GM18508 (cell line): ENCODE data around the gene PARK7.

Experiments used
- ATAC-seq: cut with Tn5 transposase; IDR thresholded peaks from one replicate; pipeline ENCODE4 v1.9.1; 2021; ENCODE audit warnings: moderate number of reproducible peaks; ENCODE audit not compliant: insufficient read depth, unreplicated experiment

The PARK7 gene

DNA sequence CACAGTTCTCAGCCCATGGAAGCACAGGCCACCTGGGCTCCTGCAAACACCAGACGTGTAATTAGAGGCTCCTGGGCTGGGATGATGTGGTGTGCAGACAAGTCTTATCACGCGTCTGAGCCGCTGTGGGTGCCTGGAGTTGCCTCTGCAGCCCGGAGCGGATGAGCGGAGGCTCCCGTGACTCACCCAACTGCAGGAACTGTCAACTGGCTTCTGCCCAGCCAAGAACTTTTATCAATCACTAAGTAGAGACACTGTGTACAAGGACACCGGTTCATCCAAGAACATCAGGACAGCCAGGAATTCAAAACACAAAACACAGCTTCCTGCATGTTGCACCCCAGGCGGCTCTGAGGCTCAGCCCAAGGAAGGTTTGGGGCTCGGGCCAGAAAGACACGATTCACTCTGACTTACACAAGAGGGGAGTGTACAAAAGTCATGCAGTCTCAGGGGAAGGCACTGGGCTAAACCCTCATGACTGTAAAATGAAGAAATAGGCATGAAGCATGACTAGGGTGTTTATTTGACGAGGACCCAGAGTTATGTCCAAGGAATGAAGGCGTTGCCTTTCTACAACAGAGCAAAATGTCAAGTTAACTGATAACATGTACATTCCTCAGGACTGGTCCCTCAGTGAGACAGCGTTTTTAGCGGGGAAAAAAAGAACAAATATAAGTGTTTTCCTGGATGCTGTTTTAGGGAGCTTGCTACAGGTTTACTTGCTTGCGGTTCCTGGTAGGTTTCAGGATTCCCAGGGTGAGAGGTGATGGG lies 43.5 kb downstream of the PARK7 start:
- no peak for ATAC-seq

DNA sequence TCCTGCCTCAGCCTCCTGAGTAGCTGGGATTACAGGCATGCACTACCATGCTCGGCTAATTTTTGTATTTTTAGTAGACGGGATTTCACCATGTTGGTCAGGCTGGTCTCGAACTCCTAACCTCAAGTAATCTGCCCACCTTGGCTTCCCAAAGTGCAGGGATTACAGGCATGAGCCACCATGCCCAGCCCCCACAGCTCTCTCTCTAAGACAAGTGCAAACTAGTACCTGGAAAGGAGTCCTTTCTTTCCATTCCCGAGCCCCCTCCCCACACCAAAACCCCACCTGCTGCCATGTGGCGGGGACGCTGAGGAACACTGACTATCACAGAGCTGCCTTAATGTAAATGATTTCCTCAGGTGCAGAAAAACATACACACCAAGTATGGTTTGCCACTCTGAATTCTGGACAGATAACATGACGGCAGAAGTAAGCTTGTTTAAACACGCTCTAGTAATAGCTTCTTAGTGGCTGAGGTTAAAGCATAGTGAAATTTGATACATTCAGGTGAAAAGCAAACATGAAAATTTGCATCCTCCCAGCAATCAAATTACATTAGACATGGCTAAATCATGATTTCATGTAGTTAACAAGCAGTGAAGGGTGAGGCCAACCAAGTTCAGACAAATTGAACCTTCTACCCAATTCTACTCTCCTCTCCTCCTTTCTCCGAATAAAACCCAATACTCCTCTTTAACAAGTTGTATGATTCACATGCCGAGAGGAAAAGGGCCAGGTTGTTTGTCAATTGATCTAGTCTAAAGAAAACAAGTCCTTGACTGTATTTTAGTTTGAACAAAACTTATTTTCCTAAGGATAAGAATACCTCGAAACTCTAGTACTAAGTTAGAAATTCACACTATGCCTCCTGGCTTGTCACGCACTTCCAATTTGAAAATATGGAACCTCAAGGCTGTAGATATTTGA lies 44.8 kb downstream of the PARK7 start:
- no peak for ATAC-seq

DNA sequence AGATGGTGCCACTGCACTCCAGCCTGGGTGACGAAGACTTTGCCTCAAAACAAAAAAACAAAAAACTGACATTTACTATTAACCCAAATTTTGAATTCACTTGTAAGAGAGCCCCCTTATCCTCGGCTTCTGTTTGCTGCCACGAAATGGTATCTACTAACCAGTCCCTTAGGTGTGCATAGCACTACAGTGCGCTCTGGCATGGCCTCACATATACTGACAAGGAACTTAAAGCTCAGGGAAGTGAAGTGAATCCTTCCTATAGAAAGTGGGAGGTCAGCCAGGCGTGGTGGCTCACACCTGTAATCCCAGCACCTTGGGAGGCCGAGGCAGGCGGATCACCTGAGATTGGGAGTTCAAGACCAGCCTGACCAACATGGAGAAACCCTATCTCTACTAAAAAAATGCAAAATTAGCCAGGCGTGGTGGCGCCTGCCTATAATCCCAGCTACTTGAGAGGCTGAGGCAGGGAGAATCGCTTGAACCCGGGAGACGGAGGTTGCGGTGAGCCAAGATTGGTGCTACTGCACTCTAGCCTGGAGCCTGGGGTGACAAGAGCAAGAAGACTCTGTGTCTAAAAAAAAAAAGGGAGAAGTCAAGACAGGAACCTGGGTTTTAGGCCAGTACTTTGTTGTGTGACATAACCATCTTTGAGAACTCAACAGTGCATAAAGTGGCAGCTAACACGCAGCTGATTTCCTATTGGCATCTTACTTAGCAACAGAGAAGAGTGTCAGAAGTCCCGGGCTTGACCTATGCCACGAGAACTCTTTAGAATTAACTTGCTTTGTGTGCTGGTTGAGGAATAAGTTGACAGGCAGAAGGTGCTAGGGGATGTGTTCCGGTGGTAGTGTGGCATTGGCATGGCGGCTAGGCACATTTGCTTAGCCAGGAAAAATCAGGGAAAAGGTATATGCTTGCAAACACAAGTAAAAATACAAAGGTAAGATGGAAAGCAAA lies 47.8 kb downstream of the PARK7 start:
- ATAC-seq: no peak

DNA sequence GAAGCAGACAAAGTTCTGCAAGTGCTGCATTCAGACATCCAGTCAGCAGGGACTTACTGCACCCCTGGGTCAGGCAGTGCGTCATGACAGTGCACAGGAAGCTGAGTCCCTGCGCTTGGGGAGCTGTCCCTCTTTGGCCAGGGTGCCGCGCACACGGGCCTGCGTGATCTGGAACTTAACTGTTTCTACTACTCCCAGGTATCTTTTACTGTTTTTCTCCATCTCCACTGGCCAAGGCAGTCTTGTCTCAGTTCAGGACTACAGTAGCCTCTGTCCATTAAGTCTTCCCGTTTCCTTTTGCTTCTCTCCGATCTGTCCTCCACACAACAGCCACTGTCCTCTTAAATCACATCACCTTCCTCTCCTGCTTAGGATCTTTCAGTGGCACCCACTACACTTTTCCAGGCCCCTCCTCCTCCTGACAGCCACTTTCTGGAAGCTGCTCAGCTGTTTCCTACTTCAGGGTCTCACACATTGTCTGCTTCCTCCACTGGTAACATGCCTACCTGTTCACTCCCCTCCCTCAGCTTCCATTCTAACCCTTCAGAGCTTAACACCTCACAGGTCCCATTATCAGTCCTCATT lies 48.7 kb downstream of the PARK7 start:
- ATAC-seq: no peak

DNA sequence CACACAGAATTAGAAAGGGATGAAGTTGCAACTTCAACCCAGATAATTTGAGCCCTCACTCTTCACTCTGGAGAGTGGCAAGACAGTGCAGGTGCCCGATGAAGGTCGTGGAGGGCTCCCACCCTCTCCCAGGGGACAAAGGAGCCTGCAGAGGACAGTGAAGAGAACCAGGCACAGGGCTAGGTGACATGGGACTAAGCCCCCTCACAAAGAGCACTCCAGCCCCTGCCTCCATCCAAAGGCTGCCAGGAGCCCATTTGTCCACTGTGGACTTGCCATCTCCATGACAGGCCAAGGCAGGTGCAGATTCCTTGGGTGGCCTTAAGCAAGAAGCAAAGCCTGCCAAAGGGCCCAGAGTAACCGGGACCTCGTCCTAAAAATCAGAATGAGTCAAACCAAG lies 49.5 kb downstream of the PARK7 start:
- ATAC-seq: no peak

DNA sequence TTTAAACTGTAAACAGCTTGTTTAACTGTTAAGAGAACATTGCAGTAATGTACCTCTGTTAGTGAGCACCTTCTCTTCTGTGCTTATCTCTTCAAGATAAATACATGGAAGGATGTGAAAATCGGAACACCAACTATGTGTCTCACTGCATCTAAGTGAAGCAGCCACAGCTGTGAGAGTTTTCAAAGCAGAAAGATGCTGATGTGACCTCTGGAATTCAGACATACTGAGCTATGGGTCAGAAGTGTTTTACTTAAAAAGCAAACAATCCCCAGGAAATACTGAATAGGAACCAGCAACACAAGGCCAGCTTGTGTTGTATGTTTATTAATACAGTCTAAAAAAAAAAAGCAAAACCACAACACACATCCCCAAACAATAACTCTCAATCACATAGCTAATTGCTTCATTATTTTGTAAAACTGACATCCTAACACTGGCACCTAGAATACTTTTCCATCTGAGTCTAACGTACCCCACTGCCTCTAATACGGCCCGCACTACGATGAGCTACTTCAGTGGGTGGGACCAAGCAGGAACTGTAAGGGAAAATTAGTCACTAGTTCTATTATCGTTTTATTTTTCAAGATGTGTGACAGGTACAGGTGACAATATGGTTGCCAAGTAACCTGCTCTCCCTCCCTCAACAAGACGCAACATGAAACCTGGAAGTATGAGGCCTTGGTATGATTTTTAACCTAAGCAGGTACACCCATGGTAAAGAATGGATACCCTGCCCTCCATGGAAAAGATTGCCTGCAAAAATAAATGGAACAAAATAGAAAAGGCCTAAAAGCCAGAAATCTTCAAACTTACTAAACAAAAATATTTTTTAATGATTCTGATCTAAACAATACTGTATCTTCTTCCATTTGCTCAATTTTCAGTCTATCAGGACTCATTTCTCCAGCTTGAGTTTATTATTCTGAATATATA lies 50.7 kb downstream of the PARK7 start:
- ATAC-seq: no peak

DNA sequence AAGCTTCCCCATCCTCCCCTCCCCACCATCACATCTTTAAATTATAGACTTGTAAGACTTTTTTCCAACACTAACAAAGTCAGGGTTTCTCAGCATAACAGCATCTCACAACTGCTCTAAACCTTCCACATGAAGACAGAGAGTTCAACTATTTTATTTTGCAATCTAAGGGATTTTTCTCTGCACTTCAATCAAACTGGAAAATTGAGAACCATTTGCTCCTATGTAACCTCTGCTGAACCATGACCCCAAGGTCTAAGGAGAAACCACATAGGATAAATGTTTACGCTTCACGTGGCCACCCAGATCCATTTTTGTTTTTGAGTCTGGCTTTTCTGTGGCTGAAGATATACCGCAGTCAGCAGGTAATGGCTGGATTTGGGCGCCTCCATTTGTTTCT lies 51.4 kb downstream of the PARK7 start:
- ATAC-seq: no peak

DNA sequence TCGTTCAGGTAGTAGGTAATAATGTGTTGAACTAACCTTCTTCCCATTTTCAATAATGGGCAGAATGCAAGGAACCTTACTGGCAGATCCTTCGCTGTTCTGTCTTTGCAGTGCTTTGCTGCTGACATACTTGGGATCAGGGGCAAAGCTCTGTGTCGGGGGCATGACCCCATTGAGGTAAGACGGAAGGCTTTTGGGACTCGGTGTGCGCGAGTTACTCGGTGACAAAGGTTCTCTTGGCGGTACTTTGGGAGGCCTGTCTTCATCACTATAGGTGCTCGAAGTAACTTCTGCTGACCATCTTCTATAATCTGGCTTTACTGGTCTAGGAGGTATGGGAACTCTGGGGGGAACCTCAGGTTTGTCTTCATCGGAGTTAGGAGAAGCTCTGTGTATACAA lies 51.9 kb downstream of the PARK7 start:
- ATAC-seq: no peak

DNA sequence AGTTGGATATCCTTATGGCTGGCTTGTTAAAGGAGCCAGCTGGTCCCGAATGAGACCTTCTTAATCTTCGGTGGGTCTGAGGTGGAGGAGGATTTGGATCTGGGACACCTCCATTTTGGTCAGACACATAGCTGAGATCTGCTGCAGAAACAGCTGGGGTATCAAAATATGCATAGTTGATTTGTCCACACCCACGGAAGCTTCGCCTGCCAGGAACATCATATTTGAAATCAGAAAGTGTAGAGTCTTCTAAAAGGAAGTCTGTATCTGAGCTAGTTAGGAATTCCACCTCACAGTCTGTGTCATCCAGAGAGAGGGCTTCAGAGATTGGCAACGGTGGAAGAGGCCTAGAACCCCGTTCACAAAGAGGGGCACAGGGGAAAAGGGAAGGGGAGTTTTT lies 52.3 kb downstream of the PARK7 start:
- ATAC-seq: no peak

DNA sequence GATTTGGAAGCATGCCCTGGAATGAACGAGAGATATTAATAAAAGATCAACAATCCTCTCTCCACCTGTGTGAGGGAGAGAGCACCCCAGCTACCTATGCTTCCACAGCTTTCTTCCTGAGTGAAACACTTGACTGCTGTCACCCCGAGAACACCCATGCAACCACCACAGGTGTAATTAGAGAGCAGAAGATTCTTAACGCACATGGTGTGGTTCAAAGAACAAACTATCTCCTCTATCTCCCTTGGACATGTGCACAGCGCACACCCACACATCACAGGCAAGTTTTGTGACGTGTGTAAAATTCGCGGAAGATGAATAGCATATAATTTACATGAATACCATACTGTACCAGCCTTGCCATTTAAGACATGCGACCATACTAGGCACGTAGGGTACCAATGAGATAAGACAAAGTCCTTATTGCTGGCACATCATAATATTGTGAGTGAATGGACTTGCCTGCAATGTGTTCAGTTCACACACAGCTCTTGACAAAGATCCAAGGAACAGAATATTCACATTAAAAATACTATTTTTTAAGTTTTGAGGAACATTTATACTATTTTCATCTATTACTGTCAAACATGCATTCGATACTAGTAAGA lies 53.0 kb downstream of the PARK7 start:
- no peak for ATAC-seq

DNA sequence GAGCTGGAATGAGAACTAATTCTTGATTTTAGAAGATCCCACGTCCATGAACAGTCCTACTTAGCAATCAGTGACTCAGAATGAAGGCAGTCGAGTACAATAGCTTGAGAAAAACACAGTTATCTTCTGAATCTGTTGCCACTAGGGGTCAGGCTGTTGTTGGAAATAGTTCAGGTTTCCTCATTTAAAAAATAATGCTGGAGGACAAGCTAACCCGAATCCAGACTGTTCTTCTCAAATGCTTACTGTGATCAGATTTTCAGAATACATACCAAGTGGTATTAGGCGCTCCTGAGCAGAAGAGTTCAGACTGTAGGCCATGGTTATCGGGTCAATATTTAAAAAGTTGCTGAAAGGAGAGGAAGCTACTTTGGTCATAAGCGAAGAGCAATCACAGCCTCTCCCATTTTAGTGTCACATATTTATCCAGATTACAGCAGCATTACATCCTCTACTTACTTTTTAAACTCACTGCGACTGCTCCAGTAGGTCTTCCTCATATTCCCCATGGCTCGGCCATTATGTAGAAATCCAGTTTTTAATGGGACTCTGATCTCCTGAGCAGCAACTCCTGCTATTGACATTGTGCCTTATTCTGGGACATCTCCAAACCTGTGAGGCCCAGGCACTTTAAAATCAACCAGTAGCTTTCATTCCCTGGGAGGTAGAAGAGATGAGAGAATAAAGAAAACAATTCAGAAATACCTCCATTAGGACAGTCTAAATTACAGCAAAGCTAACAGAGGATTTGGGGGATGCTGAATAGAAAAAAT lies 53.7 kb downstream of the PARK7 start:
- no peak for ATAC-seq

DNA sequence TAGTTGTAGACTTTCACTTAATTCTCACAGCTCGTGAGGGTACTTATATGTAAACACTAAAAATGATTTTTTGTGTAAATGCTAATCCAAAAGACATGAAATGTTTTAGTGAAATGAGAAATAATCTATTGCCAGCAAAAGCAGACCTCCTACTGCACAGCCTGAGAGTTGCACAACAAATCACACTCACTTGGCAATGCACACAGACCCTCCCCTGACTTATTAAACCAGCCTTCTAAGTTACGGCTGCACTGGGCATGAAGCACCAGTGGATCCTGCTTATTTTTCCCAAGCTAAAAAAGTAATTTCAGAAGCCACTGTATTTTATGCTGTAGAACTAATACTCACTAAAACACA lies 54.3 kb downstream of the PARK7 start:
- ATAC-seq: no peak

DNA sequence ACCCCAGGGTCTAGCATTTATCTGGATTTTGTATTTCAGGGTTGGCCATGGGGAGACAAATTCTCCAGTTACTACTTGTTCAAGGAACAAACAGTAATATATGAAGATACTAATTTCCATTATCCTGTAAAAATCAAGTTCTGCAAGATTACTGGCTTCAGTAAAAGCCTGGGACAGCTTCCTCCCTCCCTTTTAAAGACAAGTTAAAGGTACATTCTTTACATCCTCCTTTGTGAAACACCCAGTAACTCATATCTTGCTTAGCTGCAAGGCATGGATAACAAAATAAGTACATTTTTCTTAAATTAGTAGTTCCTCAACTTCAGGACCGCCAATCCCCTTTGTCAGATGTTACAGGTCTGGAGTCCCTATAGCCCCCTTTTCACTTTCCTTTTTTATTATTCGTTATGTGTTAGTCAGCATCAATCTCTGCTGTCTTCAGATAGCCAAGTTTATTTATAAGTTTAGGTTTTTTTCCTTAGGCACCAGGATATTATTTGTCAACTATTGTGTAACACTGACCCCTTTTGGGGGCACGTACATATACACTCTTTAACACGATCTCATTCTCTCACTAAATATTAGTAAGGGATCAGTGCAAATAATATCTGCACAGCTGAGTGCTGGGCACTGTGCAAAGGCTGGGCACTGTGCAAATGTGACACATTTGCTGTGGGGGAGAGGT lies 54.8 kb downstream of the PARK7 start:
- no peak for ATAC-seq

DNA sequence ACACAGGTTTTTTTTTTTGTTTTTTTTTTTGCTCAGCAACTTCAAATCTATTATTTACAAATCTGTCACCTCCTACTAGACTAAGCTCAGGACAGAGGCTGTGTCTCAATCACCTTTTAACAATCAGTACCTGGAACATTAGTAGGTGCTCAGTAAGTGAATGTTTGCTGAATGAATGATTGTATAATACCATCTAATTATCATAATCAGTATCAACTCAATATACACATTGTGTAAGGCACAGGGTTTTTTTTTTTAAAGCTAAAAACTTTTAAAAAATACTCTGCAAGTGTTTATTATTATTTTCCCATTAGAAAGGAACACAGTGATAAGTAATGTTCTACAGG lies 55.4 kb downstream of the PARK7 start:
- no peak for ATAC-seq

DNA sequence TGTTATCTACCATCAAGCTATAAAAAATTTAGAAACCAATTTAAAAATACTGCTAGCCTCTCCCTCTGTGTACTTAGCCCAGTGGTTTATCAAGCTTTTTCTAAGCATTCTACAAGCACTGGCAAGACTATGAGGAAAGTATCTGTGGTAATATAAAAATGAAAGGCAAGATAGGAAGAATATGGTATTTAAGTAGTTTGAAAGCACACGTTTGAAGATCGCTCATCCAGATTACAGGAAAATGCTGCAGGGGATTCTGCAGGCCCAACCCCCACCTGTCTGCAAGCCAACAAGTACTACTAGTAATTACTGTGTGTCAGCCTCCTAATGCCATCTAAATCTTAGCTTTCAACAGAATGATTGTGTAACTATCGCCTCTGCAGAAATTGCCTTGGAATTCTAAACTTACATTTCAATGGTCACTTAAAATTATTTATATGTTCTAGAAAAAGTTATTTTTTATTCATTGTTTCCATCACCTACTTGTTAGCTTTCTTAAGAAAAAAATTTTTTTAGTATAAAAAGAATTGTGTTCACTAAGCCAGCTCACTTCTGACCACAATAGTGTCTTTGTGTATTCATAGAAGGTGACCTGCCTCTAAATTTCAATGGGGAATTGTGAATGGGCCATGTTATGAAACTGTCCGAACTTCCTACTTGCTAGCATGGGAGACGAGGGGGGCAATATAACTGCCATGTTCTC lies 56.1 kb downstream of the PARK7 start:
- no peak for ATAC-seq

DNA sequence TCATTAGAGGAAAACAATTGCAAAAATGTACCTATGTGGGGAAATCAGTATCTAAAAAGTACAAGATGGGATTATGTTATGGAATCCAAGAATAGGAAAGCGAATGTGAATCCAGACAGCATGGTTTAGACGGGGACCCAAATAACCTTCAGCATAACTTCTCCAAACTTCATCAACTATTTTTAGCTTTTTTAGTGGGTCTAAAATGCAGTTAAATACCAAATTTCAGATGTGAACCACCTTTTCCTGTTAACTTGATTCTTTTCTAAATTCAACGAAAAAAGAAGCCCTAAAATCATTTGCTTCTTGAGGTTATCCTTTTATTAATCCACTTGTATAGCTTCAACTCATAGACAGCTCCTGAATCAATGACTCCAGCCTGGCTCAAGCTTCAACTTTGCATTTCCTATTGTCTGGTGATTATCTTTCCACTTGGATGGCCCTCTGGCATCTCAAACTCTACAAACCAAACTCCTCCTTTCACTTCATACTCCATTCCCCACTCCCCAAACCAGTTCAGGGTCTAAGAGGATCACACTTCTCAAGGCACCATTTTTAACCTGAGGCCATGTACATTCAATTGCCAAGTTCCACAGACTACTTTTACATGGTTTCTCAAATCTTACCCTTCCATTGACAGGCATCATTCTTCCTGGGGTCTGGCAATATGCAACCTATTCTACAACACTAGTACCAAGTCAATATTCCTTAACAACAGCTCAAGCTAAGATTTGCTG lies 57.1 kb downstream of the PARK7 start:
- no peak for ATAC-seq
